Measurements from ENCODE around the gene ACD.

The ACD gene

DNA sequence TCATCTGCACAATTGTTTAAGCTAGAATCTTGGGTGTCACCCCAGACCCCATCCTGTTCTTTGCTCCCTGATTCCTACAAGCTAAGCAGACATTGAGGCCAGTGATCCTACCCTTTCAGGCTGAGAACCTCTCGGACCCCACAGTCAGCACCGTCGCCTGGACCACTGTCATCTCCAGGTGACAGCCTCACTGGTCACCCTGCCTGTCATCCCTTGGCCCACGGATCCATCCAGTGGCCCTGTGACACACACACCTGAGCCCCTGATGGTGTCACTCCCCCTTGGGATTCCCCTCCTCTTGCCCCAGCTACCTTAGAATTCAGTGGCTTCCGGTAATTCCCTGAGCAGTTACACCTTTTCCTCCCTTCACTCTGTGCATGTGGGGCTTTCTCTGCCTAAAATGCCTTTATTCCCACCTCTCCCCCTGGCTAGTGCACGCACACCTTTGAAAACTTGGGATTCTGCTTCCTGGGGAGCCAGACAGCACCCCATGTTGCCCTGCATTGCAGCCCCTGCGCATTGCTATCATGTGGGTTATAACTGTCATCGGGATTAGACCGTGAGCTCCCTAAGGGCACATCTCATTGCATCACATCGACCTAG lies 9.5 kb upstream of the ACD start:
- Histone ChIP-seq H3K4me1 (ENCODE audit: control insufficient read depth, insufficient read depth, low read depth, low read length) (peaks cover 40% of the 10 kb centered on the region), H3K23ac (ENCODE audit: low read length in 2 of 2) (no peak overlapping the region), H2AK5ac (ENCODE audit: low read length, severe bottlenecking) (no peak overlapping the region), H4K91ac (ENCODE audit: low read length) (no peak overlapping the region), H4K8ac (ENCODE audit: low read length) (no peak overlapping the region), H3K27ac (ENCODE audit: low read length, poor library complexity, severe bottlenecking) (no peak overlapping the region), H3K36me3 (ENCODE audit: control insufficient read depth in 1 of 2, insufficient read depth in 2 of 2, low read depth in 1 of 2, low read length in 2 of 2) (peaks cover 2 to 9% of the 10 kb centered on the region in 2 experiments), H2BK5ac (ENCODE audit: low read depth, low read length, poor library complexity, severe bottlenecking) (no peak overlapping the region), H3K79me1 (replicated peaks; ENCODE audit: low read length, poor library complexity, severe bottlenecking) (peaks cover 5% of the 10 kb centered on the region), H3K4ac (ENCODE audit: low read depth in 1 of 2, low read length in 2 of 2) (no peak overlapping the region), H2BK12ac (ENCODE audit: low read length in 2 of 2) (no peak overlapping the region), H3K9ac (ENCODE audit: low read length) (no peak overlapping the region), H3K4me3 (ENCODE audit: insufficient read depth in 1 of 2, low read depth in 1 of 2, low read length in 2 of 2) (no peak overlapping the region), H3K18ac (ENCODE audit: low read depth in 1 of 2, low read length in 2 of 2) (no peak overlapping the region), H2AFZ (ENCODE audit: low read depth, low read length) (no peak overlapping the region), H3K14ac (ENCODE audit: low read length in 2 of 2) (no peak overlapping the region), H3K4me2 (ENCODE audit: low read length, poor library complexity, severe bottlenecking) (no peak overlapping the region), H3K27me3 (ENCODE audit: control insufficient read depth in 1 of 2, insufficient read depth in 1 of 2, low read length in 2 of 2) (no peaks in the 10 kb centered on the region), H2BK120ac (ENCODE audit: low read depth, low read length) (no peak overlapping the region), H3K9me3 (ENCODE audit: control insufficient read depth, low read length) (no peaks in the 10 kb centered on the region), H2BK15ac (ENCODE audit: low read depth, poor library complexity, severe bottlenecking) (no peak overlapping the region)
- DNase-seq = no peak
- 92% methylated on average over 10 of the region's 10 CpGs for WGBS

DNA sequence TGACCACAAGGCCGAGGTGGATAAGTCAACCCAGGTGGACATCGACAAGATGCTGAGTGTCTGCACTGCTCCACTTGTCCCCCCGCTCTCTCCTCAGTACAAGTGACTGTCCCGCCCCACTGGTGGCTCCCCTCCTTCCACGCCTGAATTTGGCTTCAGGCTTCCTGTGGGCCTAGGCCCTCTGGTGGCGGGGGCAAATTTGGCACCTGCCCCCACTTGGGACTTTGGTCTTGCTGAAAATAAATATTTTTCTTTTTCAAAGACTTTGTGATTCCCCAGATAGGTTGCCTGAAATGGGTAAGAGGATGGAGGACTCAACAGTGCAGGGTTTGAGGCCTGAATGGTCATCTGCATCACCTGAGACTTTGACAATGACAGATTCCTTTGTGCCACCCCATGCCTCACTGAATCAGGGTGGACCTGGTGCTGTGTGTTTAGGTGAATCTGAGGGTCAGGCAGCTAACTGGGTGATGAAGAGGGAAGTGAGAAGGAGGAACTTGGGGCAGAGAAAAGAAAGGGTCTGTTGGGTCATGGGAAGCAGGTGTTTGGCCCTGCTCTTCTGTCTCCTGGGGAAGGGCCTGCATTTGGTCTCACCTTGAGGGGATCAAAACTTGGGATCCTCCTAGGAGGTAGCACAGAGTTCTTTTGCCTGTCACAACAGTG lies 8.6 kb upstream of the ACD start:
- Histone ChIP-seq H3K4me3 (ENCODE audit: insufficient read depth in 1 of 2, low read depth in 1 of 2, low read length in 2 of 2) (no peak overlapping the region), H3K4me1 (ENCODE audit: control insufficient read depth, insufficient read depth, low read depth, low read length) (peaks cover 32% of the 10 kb centered on the region), H3K4ac (ENCODE audit: low read depth in 1 of 2, low read length in 2 of 2) (no peak overlapping the region), H3K27ac (ENCODE audit: low read length, poor library complexity, severe bottlenecking) (no peak overlapping the region), H2BK120ac (ENCODE audit: low read depth, low read length) (no peak overlapping the region), H3K14ac (ENCODE audit: low read length in 2 of 2) (no peak overlapping the region), H3K36me3 (ENCODE audit: control insufficient read depth in 1 of 2, insufficient read depth in 2 of 2, low read depth in 1 of 2, low read length in 2 of 2) (peaks cover 8 to 9% of the 10 kb centered on the region in 2 experiments), H4K8ac (ENCODE audit: low read length) (no peak overlapping the region), H3K18ac (ENCODE audit: low read depth in 1 of 2, low read length in 2 of 2) (no peak overlapping the region), H3K79me1 (replicated peaks; ENCODE audit: low read length, poor library complexity, severe bottlenecking) (peaks cover 5% of the 10 kb centered on the region), H3K9ac (ENCODE audit: low read length) (no peak overlapping the region), H3K23ac (ENCODE audit: low read length in 2 of 2) (no peak overlapping the region), H2BK5ac (ENCODE audit: low read depth, low read length, poor library complexity, severe bottlenecking) (no peak overlapping the region), H2BK12ac (ENCODE audit: low read length in 2 of 2) (no peak overlapping the region), H2AFZ (ENCODE audit: low read depth, low read length) (no peak overlapping the region), H2BK15ac (ENCODE audit: low read depth, poor library complexity, severe bottlenecking) (no peak overlapping the region), H2AK5ac (ENCODE audit: low read length, severe bottlenecking) (no peak overlapping the region), H3K9me3 (ENCODE audit: control insufficient read depth, low read length) (no peaks in the 10 kb centered on the region), H4K91ac (ENCODE audit: low read length) (no peak overlapping the region), H3K27me3 (ENCODE audit: control insufficient read depth in 1 of 2, insufficient read depth in 1 of 2, low read length in 2 of 2) (no peaks in the 10 kb centered on the region), H3K4me2 (ENCODE audit: low read length, poor library complexity, severe bottlenecking) (no peak overlapping the region)
- 88% methylated on average over 6 of the region's 6 CpGs for WGBS
- no peak for DNase-seq

DNA sequence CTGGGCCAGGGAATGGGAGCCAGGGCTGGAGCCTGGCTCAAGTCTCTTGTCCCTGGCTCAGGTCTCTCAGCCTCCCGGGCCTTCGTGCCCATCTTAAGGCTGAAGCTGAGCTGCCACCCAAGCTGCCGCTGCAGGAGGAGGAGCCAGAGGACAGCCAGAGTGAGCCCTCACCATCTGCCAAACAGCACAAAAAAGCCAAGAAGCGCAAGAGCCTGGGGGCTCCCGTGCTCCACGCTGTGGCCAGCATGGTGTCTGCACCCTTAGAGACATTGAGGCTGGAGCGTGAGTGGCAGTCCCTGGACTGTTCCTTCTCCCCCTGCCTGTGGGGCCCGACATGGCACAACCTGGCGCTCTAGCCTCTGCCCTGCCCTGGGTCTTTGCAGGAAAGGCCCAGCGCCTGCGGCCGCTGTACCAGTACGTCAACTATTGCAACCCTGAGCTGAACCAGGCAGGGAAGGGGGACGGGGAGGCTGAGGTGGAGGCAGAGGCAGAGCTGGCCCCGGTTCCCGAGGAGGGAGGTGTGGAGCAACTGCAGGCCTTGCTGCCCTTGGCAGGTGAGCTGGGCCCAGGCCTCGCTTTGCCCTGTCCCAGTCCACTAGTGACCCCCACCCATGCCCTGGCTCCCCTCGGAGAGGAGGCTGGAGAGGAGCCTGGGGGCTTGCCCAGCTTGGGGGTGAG lies 7.9 kb upstream of the ACD start:
- peak overlapping the region; percentile 93 for H3K9ac ChIP-seq (ENCODE audit: low read length)
- no peak overlapping the region for H2BK12ac ChIP-seq (ENCODE audit: low read length in 2 of 2)
- no peak overlapping the region for H4K91ac ChIP-seq (ENCODE audit: low read length)
- no peak overlapping the region for H3K18ac ChIP-seq (ENCODE audit: low read depth in 1 of 2, low read length in 2 of 2)
- no peak overlapping the region for H2AK5ac ChIP-seq (ENCODE audit: low read length, severe bottlenecking)
- no peak overlapping the region for H2BK120ac ChIP-seq (ENCODE audit: low read depth, low read length)
- peak overlapping the region; percentile 64 for H4K8ac ChIP-seq (ENCODE audit: low read length)
- H2BK15ac ChIP-seq (ENCODE audit: low read depth, poor library complexity, severe bottlenecking) = peak overlapping the region; percentile 23
- no peaks in the 10 kb centered on the region for H3K9me3 ChIP-seq (ENCODE audit: control insufficient read depth, low read length)
- DNase-seq = peak; percentile 96
- peaks cover 14 to 16% of the 10 kb centered on the region in 2 experiments for H3K36me3 ChIP-seq (ENCODE audit: control insufficient read depth in 1 of 2, insufficient read depth in 2 of 2, low read depth in 1 of 2, low read length in 2 of 2)
- no peak overlapping the region for H3K27ac ChIP-seq (ENCODE audit: low read length, poor library complexity, severe bottlenecking)
- no peak overlapping the region for H3K23ac ChIP-seq (ENCODE audit: low read length in 2 of 2)
- peaks cover 26% of the 10 kb centered on the region for H3K4me1 ChIP-seq (ENCODE audit: control insufficient read depth, insufficient read depth, low read depth, low read length)
- H2BK5ac ChIP-seq (ENCODE audit: low read depth, low read length, poor library complexity, severe bottlenecking) = no peak overlapping the region
- H3K4ac ChIP-seq (ENCODE audit: low read depth in 1 of 2, low read length in 2 of 2) = peak overlapping the region in 1 of 2 experiments; percentile 17
- H2AFZ ChIP-seq (ENCODE audit: low read depth, low read length) = no peak overlapping the region
- no peaks in the 10 kb centered on the region for H3K27me3 ChIP-seq (ENCODE audit: control insufficient read depth in 1 of 2, insufficient read depth in 1 of 2, low read length in 2 of 2)
- WGBS = 35% methylated on average over 18 of the region's 18 CpGs
- H3K14ac ChIP-seq (ENCODE audit: low read length in 2 of 2) = no peak overlapping the region
- peak overlapping the region; percentile 2 for H3K4me2 ChIP-seq (ENCODE audit: low read length, poor library complexity, severe bottlenecking)
- peak overlapping the region in 1 of 2 experiments; percentile 85 for H3K4me3 ChIP-seq (ENCODE audit: insufficient read depth in 1 of 2, low read depth in 1 of 2, low read length in 2 of 2)
- H3K79me1 ChIP-seq (replicated peaks; ENCODE audit: low read length, poor library complexity, severe bottlenecking) = peaks cover 5% of the 10 kb centered on the region

DNA sequence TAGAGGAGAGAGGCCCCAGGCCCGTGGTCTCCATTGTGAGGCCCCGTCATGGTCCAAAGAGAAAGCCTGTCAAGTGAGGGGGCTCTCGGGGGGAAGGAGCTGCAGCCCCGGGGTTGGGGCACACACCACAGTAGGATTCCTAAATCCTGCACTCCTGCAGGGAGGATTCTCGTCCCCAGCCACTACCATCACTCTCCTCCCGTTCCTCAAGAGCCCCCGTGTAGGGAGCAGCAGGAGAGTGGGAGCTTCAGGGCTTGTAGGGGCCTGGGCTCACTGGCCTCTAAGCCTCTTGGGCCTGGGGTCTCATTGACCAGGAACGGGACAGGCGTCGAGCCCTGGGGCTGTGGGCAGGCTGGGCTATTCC lies 7.4 kb upstream of the ACD start:
- Histone ChIP-seq H3K4me2 (ENCODE audit: low read length, poor library complexity, severe bottlenecking) (peak overlapping the region; percentile 2), H4K8ac (ENCODE audit: low read length) (peak overlapping the region; percentile 98), H2AK5ac (ENCODE audit: low read length, severe bottlenecking) (no peak overlapping the region), H2BK15ac (ENCODE audit: low read depth, poor library complexity, severe bottlenecking) (peak overlapping the region; percentile 23), H3K4me3 (ENCODE audit: insufficient read depth in 1 of 2, low read depth in 1 of 2, low read length in 2 of 2) (peak overlapping the region in 1 of 2 experiments; percentile 85), H3K18ac (ENCODE audit: low read depth in 1 of 2, low read length in 2 of 2) (peak overlapping the region in 1 of 2 experiments; percentile 89), H3K79me1 (replicated peaks; ENCODE audit: low read length, poor library complexity, severe bottlenecking) (peaks cover 5% of the 10 kb centered on the region), H3K36me3 (ENCODE audit: control insufficient read depth in 1 of 2, insufficient read depth in 2 of 2, low read depth in 1 of 2, low read length in 2 of 2) (peaks cover 20 to 21% of the 10 kb centered on the region in 2 experiments), H3K23ac (ENCODE audit: low read length in 2 of 2) (no peak overlapping the region), H3K4ac (ENCODE audit: low read depth in 1 of 2, low read length in 2 of 2) (peak overlapping the region; percentile 24), H2BK5ac (ENCODE audit: low read depth, low read length, poor library complexity, severe bottlenecking) (no peak overlapping the region), H3K9ac (ENCODE audit: low read length) (peak overlapping the region; percentile 93), H4K91ac (ENCODE audit: low read length) (peak overlapping the region; percentile 28), H3K27ac (ENCODE audit: low read length, poor library complexity, severe bottlenecking) (no peak overlapping the region), H2AFZ (ENCODE audit: low read depth, low read length) (no peak overlapping the region), H3K4me1 (ENCODE audit: control insufficient read depth, insufficient read depth, low read depth, low read length) (peaks cover 23% of the 10 kb centered on the region), H2BK12ac (ENCODE audit: low read length in 2 of 2) (peak overlapping the region in 1 of 2 experiments; percentile 10), H2BK120ac (ENCODE audit: low read depth, low read length) (peak overlapping the region; percentile 78), H3K27me3 (ENCODE audit: control insufficient read depth in 1 of 2, insufficient read depth in 1 of 2, low read length in 2 of 2) (no peaks in the 10 kb centered on the region), H3K14ac (ENCODE audit: low read length in 2 of 2) (no peak overlapping the region), H3K9me3 (ENCODE audit: control insufficient read depth, low read length) (no peaks in the 10 kb centered on the region)
- 59% methylated on average over 6 of the region's 10 CpGs for WGBS
- no peak for DNase-seq
